IPS-18c (cell line): ENCODE results near the gene TIMP2.
A peak's percentile ranks its signal among the peaks of the same experiment; 100 is the strongest.
"Not testable (repeated sequence)": the region's sequence is repeated elsewhere in the genome, so short reads cannot be mapped to it uniquely, and the experiment has no call there.

Experiments used
- H3K4me3 ChIP-seq: 2 replicates; pipeline ENCODE4 v1.7.0; 2013; ENCODE audit warnings: low read depth, mild to moderate bottlenecking, low read length, moderate library complexity; ENCODE audit not compliant: insufficient read depth
- H3K9me3 ChIP-seq: one replicate; pipeline ENCODE4 v1.6.1; 2013; ENCODE audit warnings: mild to moderate bottlenecking, low read length, moderate library complexity; ENCODE audit not compliant: control insufficient read depth, insufficient read depth

Gene TIMP2

DNA sequence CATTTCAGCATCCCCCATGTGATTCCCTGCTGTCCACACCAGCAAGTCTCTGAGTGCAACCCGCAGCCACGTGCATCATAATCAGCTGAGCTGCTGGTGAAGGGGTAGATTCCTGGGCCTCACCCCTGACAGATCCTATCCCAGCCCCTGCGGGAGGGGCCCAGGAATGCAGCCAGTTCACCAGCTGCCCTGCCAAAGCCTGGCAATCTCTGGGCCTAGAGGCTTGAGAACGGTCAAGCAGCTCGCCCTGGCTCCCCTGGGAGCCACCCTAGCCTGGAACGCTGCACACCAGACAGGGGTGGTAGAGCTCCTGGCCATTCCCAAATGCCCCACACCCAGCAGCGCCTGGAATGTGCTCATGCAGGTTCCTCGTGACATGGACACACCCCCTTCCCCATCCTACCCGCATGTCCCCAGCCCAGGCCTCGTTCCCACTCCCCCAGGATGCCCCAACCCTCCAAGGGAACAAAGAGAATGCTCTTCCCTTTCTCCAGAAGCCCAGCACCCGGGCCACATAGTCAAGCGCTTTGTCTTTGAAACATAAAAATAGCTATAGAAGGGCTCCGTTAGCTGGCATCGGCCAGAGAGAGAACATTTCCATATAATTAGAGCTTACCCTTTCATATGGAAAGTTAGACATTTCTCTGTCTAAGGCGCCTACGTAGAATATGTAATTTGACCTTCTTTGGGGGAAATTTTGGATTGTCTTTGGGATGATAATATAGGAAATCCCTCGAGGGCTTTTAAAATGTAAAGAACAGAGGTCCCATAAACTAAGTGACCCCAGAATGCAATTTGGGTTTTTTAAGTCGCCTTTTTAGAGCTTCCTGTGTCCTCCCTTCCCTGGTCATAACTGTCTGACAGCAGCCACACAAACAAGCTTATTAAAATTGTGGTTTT is 25.6 kb downstream of the TIMP2 start:
- peak overlapping the region; percentile 20; the same call in 1 of the 2 replicates for H3K4me3 ChIP-seq
- no peaks in the 10 kb centered on the region for H3K9me3 ChIP-seq

DNA sequence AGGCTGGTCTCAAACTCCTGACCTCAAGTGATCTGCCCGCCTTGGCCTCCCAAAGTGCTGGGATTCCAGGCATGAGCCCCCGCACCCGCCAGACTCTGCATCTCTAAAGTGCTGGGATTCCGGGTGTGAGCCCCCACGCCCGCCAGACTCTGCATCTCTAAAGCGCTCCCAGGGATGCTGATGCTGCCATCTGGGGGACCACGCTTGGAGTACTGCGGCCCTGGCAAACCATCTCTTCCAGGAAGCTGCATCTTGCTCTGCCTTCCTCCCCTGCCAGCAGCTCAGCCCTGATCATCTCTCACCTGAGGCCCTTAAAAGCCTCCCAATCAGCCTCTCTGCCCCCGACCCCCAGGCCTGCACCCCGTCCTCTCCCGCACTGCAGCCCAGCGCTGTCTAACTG is 26.2 kb downstream of the TIMP2 start:
- Histone ChIP-seq H3K9me3 (no peaks in the 10 kb centered on the region), H3K4me3 (no peak overlapping the region)

DNA sequence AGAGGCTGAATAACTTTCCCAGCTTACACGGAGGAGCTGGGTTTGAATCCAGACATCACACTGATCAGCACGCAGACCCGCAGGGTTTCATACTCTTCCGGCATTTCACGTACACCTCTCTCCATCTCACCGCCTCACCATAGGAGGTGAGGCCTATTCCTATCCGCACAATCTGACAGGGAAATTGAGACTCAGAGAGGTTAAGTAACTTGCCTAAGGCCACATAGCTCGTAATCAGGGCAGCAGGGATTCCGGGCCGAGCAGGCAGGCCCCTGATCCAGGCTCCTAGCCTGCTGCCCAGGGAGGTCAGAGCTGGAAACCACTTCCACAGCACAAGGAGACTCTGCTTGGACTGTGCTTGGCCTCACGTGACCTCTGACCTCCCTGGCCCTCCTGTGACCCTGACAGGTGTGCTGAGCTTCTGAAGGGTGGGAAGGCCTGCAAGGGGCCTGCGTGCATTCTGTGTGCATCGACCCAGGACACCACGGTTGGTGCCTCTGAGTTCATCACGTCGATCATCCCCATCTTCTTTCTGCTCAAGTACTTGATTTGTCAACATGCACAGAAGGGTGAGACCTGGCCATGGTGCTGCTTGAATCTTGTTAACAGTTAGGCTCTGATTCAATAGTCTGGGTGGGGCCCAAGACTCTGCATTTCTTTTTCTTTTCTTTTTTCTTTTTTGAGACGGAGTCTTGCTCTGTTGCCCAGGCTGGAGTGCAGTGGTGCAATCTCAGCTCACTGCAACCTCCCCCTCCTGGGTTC is 26.9 kb downstream of the TIMP2 start:
- H3K9me3 ChIP-seq, result no peaks in the 10 kb centered on the region
- H3K4me3 ChIP-seq, result no peak overlapping the region

GRCh38 chr17:78897664-78898047 is 27.5 kb downstream of the TIMP2 start:
- Histone ChIP-seq H3K4me3 (no peak overlapping the region), H3K9me3 (no peaks in the 10 kb centered on the region)

- Histone ChIP-seq H3K9me3 (no peaks in the 10 kb centered on the region), H3K4me3 (no peak overlapping the region)
Measured at GRCh38 chr17:78896834-78897663, 28.1 kb downstream of the TIMP2 start.

- Histone ChIP-seq H3K9me3 (no peaks in the 10 kb centered on the region), H3K4me3 (no peak overlapping the region)
Measured at GRCh38 chr17:78896091-78896833, 28.9 kb downstream of the TIMP2 start.

DNA sequence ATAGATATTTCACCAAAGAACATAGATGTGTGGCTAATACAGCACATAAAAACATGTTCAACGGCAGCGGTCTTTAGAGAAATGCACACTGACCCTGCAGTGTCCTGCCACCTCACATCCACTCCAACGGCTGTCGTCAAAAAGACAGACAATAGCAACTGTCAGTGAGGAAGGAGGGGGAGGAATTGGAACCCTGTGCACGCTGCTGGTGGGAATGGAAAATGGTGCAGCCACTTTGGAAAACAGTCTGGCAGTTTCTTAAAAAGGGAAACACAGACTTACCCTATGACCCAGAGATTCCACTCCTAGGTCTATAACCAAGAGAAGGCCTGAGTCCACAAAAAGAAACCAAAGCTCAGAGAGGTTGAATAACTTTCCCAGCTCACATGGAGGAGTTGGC is 29.9 kb downstream of the TIMP2 start:
- Histone ChIP-seq H3K9me3 (no peaks in the 10 kb centered on the region), H3K4me3 (no peak overlapping the region)

DNA sequence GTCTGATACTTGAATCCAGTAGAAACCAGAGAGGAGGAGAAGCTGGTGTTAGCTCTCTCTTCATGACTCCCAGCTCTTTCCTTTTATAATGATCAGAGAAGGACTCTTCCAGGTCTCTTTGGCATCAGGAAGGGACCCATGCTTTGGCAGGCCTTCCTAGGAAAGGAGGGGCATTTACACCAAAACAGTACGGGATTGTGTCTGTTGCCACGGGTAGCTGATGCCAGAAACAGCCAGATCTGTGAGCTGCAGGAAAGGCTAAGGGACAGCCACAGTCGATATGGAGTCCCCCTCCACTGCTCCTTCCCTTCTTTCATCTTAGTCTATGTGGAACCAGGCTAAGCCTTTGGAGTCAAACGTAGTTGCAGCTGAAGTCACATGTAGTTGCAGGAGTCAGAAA is 31.5 kb downstream of the TIMP2 start:
- Histone ChIP-seq H3K9me3 (no peaks in the 10 kb centered on the region), H3K4me3 (no peak overlapping the region)

GRCh38 chr17:78892936-78893379 is 32.2 kb downstream of the TIMP2 start:
- Histone ChIP-seq H3K4me3 (no peak overlapping the region), H3K9me3 (no peaks in the 10 kb centered on the region)

DNA sequence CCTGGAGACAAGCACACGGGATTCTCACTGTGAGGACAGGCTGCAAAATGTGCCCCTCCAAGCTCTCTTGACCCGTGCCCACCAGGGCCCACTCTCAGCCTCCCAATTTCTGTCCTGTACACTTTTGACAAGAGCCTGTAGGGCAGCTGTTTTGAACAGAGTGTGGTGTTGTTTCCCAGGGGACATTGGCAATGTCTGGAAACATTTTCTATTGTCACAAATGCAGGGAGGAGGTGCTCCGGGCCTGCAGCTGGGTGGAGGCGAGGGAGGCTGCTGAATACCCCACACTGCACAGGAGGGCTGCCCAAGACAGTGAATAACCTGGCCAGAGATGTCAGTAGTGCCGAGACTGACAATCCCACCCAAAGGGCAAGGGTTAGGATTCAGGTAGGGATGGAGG is 32.7 kb downstream of the TIMP2 start:
- Histone ChIP-seq H3K4me3 (no peak overlapping the region), H3K9me3 (no peaks in the 10 kb centered on the region)

DNA sequence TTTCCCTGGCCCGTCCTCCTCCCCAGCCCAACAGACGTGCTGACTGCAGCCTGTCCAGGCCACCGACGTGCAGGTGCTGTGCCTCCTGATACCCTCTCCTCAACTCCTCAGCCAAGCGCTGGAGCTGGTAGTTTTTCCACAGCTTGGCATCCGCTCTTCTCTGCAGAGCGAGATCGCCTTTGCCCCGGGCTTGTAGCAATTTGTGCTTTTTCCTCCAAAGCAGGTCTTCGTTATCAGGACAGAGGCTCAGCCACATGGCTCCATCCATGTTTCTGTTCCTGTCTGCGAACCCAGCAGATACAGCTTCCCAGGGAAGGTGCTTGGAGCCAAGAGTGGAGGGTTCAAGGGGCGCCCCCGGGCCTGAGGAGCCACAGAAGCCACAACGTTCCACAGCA is 33.1 kb downstream of the TIMP2 start:
- Histone ChIP-seq H3K9me3 (no peaks in the 10 kb centered on the region), H3K4me3 (no peak overlapping the region)

DNA sequence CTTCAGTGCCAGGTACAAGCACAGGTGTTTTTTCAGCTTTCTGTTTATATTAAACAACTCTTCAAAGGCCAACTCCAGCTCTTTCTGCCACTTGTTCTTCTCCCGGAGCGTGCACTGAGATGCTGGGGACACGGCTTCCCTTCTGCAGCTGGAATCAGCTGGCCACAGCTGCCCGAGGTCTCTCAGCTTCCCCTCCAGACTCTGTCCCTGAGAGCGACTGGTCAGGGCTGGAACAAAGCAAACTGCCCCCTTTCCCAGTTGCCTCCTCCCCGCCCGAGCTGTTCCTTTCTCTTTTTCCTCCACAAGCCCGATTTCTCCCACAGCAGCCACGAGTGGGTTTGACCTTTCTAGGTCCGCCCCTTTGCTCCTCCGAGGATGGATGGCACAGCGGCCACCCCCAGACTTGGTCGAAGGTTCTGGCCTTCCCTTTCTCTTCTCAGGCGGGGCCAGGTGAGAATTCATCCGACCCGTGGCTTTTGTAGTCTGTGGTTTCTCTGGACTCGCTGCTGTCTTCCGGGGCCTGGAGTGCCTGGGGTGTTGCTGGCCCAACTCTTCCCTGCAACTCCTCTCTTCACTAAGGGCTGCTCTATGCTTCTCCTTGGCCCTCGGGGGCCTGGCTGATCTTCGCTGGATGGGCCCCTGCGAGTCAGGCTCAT is 33.7 kb downstream of the TIMP2 start:
- no peaks in the 10 kb centered on the region for H3K9me3 ChIP-seq

GRCh38 chr17:78890498-78890897 is 34.7 kb downstream of the TIMP2 start:
- Histone ChIP-seq H3K9me3 (no peaks in the 10 kb centered on the region), H3K4me3 (no peak overlapping the region)

More for the DNA sequence above, 33.7 kb downstream of the TIMP2 start:
- H3K4me3 ChIP-seq, result no peak overlapping the region

- H3K4me3 ChIP-seq, H3K9me3 ChIP-seq: not testable (repeated sequence)
Measured at GRCh38 chr17:78890096-78890495, 35.1 kb downstream of the TIMP2 start.

DNA sequence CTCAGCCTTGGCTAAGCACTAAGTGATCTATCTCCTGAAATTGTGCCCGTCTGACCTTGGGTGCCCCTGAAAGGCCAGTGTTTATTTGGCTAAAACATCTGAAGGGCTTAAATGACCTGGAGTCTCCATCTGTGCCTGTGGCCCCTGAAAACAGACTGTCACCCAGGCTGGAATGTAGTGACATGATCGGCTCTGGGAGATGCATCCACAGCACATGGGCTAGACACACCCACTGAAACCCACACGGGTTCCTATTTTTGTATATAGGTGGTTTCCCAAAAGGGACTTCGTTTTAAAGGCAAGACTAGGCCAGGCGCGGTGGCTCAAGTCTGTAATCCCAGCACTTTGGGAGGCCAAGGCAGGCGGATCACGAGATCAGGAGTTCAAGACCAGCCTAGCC is 35.7 kb downstream of the TIMP2 start:
- H3K9me3 ChIP-seq, result no peaks in the 10 kb centered on the region
- no peak overlapping the region for H3K4me3 ChIP-seq

GRCh38 chr17:78888941-78889518 is 36.2 kb downstream of the TIMP2 start:
- Histone ChIP-seq H3K9me3 (no peaks in the 10 kb centered on the region), H3K4me3 (no peak overlapping the region)
